HG02981 (cell line): Measurements from ENCODE around the gene SORCS2.

Source experiments
- ATAC-seq: cut with Tn5 transposase; IDR thresholded peaks from one replicate; pipeline ENCODE4 v1.9.1; 2021; ENCODE audit warnings: mild to moderate bottlenecking, moderate library complexity; ENCODE audit not compliant: unreplicated experiment

The SORCS2 gene

DNA sequence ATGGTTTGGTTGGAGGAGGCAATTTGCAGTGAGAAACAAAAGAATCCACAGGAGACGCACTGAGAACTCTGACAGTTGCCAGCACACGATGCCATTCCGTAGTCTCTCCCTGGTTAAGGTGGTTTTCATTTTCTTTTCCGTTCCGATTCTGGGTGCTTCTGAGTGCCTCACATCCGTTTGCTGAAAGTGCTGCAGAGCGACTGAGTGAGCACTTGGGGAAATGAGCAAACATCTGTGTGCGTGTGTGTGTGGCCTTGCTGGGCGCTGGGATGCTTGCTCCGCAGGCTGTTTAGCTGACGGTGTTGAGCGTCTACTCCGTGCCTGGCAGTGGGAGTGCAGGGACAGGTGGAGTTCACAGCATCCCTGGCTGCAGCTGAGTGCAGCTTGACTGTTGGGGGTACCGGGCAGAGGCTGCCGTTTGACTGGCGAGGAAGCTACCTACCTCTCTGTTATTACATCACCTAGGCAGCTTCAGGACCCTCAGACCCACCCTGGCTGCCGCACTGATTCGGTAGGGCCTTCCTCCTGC is 49.3 kb downstream of the SORCS2 start:
- no peak for ATAC-seq

DNA sequence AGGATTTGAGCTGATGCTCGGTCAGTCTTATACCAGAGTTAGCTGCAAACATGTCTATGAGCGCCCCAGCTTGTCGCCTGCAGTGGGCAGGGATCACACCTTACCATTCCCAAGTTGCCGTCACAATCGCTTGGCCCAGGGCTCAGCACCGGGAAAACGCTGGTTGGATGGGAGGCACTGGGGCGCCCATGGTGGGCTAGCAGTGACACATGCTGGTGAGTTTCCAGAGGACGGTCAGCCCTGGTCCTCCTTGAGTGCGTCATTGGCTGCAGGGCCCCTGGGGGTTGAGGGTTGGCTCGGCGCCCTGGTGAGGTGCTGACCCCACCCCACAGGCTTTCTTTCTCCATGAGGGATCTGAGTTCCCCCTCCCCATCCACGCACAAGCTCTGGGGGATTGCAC is 50.4 kb downstream of the SORCS2 start:
- no peak for ATAC-seq

DNA sequence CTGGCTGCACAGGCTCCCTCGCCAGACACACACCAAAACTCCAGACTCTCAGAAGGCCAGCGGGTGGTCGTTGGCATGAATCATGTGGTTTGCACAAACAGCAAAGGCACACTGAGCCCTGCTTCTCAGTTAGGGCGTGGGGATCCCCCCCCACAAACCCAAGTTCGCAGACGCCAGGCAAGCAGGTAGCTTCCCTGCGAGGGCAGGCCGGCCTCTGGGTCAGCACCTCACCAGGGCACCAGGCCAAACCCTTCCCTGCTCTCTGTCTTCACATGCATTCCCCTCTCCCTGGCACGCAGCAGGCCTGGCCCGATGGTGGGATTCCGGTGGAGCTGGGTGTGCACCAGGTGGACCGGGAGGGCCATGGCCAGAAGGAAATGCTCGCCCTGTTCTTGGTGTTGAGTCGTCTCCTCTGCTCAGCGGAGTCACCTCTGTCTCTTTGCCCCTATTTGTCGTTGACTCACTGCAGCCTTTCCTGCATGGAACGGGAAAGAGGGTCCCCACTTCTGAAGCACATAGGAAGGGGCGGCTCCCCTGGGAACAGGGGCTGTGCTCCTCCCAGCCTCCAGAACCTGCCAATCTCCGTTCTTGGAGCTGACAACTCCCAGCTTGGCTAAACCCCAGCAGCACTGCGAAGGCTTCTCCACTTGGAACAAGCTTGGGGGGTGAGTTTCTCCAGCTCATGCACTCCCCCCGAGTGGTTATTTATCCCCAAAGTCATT is 51.4 kb downstream of the SORCS2 start:
- ATAC-seq = no peak

DNA sequence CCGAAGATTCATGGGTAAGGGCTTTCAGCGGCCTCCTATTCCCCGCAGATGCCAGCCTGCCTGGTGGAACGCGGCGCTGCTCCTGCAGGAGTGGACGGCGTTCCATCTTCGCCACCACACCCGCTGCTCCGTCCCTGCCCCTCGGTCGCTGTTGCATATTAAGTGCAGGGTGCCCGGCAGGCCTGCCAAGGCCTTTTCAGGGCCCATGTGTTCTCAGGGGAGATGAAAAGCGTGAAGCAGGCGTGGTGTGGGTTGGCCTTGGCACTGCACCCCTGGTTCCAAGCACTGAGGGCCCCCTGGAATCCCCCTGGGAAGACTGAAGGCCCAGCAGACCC is 52.0 kb downstream of the SORCS2 start:
- ATAC-seq = no peak

DNA sequence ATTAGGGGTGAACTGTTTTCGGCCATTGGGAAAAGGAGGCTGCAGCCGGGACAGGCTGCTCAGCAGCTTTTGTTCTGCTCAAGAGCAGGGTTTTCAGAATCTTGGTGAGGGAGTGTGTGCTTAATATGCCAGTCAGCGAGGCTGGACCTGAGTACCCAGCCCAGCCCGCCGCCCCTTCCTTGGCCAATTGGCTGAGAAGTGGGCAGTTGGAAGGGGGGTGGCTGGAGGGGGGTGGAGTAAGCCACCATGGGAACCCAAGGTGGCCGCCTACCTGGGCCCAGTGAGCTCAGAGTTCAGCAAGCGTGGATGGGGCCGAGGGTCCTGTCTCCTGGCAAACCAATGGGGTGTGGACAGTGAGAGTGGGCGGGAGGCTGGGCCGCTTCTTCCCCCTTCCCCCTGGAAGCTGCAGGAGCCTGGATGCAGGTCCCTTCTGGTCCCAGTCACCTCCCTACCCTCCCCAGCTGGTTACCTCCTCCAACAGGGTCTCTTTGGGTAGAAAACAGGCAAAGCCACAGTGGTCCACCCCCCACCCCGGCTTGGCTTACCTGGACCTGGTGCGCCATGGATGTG is 52.5 kb downstream of the SORCS2 start:
- no peak for ATAC-seq

DNA sequence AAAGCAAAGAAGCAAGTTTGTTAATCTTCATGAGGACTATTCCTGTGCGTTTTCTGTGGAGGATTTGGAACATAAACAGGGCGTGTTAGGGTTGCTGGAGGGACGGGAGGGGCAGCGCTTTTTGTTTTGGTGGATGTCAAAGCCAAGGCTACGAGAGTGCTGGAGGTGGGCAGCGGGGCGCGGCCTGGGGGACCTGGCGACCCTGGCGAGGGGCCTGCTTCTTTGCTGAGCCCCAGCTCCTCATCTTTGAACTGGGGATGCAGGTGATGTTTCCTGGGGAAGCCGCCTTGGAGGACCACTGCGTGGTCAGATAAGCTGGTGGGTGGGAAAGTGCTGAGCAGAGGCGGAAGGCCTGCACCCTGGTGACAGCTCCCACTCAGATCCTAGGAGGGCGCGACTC is 55.2 kb downstream of the SORCS2 start:
- ATAC-seq = no peak

DNA sequence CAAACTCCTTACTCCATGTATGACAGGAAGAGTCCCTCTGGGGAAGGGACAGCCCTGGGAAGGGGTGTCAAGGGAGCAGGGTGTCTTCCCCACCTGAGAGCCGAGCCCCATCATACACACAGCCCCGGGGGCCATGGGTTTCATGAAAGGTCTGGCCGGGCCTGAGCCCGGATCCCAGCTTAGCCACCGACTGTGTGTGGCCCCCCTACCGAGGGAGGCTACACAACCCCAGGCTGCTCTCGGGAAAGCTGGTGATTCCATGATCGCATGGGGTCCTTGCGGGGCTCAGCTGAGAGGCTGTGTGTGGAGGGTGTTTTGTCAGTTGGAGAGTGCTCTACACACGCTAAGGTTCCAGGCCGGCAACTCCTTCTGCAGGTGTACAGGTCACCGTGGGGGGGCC is 55.6 kb downstream of the SORCS2 start:
- ATAC-seq = no peak

DNA sequence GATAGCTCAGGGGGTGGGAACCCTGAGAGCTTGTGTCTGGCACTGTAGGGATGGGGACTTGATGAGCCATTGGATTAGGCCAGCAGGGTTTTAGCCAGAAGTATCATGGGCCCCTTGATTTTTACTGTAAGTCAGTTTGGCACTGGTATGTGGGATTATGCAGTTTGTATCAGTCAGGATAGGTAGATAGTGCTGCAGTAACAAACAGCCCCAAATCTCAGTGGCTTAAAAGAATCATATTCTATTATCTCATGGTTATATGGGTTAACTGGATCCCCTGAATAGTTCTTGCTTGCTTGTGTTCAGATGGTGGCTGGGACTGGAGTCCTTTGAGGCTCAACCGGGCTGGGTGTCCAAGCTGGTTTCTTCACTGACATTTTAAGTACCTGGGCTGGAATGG is 56.5 kb downstream of the SORCS2 start:
- no peak for ATAC-seq

DNA sequence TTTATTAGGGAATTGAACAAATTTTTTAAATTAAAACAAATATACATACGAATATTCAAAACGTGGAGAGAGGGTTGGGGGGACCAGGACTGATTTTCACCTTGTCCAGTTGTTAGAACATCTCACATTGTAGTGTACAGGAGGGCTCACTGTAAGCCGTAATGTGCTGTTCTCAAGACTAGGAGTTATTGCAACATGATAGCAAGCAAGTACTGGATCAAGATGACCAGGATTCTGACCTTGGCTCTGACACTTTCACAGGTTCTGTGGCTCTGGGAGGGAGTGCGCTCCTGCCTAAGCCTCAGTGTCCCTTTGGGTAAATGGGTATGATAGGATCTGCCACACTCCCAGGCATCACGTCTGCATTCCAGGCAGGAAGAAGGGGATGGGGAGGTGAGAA is 59.0 kb downstream of the SORCS2 start:
- no peak for ATAC-seq

DNA sequence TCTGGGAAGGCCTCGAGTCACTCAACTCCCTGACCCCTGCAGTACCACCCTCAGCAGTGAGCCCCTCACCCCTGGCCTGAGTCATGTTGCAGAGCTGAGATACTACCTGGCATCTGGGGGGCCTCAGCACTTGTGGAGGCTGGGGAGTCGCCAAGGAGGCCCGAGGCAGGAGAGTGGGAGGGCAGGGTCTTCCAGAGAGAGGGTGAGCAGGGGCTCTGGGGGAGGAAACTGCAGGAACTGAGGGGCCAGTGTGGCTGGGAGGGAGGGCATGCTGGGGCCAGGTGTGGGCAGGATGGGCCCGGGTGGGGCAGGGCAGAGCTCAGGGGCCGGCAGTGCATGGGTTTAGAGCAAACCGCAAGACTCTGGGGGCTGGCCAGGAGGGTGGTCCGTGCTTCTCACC is 59.7 kb downstream of the SORCS2 start:
- no peak for ATAC-seq

DNA sequence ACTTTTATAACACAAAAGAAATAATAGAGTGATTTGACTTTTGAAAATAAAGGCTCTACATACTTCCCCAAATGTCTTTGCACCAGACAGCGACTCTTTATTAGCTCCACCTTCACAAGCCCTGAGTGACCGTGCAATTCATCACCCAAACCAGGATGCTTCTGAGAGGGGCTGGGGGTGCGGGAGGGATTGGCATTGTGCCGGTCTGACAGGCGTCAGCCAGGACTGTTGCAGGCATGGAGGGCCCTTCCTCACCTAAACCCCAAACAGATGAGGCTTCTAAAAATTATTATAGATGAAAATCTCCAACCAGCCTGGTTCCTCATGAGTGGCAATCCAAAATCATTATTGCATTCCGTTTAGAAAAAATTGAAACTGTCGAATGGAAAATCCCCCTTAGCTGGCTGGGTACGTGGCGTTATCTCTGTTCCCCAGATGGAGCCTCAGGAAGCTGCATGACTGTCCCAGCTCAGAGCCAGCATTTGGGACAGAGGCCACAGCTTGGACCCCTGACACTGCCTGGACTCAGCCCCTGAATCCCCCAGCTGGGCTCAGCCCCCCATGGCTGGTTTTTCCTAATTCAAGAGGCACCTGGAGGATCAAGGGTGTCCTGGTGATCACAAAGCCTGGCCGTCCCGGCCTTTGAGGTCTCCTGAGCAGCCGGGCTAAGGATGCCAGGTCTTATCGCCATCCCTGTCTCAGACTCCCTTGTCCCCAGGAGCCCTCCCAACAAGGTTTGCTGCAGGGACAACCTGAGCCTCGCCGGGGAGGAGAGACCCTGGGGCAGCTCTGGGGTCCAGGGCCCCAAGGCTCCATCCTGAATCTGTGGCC is 60.4 kb downstream of the SORCS2 start:
- no peak for ATAC-seq

DNA sequence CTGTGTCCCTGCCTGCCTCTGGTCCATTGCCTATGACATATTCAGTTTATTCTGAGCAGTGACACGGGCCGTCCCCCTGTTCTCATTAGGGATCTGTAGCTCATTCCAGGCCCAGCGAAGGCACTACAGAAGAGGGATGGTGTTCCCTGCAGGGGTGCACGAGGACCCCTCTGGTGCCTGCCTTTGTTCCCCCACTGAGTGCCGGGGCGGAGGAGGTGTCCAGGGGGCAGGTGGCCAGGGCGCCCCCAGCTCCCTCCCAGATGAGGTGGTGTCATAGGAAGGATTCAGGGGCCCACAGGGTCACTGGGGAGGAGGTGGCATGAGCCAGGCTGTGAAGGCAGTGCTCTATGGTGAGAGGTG is 61.0 kb downstream of the SORCS2 start:
- ATAC-seq = no peak

DNA sequence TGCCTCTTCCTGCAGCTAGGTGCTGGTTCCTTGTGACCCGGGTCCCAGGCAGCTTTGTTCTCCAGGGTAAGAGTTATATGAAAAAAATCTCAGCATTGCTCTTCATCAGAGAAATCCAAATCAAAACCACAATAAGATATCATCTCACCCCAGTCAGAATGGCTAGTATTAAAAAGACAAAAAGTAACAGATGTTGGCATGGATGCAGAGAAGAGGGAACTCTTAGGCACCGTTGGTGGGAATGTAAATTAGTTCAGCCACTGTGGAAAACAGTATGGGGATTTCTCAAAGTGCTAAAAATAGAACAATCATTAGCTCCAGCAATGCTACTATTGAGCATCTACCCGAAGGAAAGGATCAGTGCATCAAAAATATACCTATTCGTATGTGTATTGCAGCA is 61.5 kb downstream of the SORCS2 start:
- no peak for ATAC-seq

DNA sequence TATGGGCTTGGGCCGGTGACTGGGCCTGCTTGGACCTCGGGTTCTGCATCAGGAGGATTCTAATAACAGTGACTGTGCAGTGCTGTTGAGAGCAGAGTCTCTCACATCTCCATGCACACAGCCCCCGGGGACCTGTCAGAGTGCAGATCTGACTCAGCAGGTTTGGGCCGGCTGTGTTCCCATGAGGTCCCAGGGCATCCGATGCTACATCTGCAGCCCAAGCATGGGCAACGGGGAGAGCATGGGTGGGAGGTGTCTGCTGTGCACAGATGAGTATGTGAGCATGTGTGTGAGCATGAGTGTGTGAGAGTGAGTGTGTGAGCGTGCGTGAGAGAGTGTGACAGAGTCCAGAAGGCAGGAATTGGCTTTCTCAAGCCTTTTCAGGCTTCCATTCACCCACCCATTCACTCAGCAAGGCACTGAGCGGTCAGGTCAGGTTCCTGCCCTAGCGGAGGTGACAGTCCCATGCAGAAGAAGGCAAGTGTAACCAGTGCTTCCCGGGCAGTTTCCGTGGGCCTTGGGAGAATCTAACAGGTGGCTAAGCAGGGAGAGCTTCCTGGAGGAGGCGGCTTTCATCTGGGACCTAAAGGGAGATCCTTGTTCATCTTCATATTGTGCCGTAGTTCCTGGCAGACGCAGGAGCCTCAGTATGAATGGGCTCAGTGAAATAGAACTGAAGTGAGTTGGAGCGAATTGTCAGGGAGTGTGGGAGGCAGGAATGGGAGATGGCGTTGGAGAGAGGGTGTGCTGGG is 62.6 kb downstream of the SORCS2 start:
- peak; percentile 75 for ATAC-seq

DNA sequence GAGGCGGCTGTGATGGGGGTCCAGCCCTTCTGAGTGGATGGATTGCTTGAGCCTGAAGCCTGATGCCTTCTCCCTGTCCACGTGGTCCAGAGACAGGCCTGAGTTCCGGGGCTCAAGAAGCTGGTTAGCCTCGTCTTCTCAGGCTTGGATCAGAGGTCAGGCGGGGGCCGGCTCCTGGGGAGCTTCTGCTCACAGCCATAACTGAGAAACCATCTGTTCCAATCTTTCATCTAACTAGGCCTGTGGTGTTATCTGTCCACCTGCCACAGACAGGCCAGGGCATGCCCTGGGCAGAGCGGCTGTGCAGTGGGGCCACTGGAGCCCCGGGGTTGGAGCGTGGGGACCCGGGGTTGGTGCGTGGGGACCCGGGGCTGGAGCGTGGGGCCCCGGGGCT is 63.1 kb downstream of the SORCS2 start:
- no peak for ATAC-seq

DNA sequence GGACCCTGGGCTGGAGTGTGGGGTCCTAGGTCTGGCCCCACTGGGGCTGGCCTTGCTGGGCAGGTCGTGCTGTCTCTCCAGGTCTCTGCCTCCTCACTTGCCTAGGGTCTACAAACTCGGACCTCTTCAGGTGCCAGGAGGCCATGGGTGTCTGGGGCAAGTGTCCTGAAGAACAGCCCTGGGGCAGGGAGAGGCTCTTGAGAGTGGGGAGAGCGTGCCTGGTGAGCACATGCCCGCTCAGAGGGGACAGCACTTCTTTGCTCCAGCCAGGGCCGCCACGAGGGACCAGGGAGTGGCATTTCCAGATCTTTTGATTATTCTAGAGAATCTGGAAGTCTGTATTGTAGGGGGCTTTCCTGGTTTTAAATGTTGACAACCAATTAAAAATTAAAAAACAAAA is 63.7 kb downstream of the SORCS2 start:
- no peak for ATAC-seq

DNA sequence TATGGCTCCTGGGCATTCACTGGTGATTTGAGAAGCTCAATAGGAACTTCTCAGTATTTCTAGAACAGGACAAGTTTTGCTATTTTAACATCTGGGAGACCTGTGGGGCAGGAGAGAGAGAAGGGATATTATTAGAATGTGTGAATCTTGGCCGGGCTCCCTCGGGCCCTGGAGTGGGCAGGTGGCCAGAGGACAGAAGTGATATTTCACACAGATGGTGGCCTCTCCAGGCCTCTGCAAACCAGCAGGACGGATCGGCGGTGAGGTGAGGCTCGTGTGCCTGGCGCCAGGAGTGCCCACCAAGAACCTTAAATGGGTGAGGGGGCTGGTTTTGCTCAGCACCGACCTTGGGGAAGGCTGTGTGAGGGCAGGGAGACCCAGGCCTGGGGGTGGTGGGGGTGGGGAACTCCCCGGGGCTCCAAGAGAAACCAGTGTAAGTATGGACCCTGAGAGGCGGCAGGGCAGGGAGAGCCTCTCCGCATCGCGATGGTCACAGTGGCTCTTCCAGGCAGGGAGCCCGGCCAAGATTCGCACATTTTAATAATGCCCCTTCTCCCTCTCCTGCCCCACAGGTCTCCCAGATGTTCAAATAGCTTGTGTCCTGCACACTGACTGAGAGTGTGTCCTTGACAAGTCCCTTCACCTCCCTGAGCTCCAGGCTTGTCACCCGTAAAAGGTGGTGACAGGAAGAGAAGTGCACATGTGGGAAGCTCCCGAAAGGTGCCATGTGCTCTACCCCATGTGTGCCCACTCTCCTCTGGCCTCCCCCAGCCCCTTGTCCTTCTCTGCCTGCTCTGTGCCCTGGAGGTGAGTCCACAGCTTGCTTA is 64.9 kb downstream of the SORCS2 start:
- ATAC-seq = no peak

DNA sequence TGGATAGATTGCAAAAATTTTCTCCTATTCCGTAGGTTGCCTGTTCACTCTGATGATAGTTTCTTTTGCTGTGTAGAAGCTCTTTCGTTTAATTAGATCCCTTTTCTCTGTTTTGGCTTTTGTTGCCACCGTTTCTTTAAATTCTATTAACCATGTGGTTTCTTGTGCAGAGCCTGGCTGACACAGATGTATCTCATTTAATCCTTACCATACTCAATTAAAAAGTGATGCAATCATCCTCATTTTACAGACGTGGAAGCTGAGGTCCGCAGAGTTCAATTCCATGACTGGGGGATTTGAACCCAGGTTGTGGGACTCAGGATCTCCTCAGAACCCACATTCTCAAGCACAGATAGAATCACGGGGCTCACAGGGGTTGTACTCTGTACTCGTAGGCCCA is 66.7 kb downstream of the SORCS2 start:
- ATAC-seq = no peak

DNA sequence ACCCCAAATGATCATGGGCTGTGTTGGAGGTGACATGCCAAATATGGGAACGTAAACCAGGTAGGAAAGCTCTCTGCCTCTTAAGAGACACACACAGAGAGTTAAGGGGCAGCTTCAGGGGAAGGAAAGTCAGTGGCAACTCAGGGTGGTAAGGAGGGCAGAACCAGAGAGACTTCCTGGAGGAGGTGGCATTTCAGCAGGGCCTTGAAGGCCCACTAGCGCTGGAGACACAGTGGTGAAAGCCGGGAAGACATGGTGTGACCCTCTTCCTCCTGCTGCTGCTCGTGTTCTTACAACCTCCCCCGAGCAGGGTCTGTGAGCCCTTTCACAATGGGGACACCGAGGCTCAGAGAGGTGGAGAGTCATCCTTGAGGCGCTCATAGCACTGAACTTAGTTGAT is 68.2 kb downstream of the SORCS2 start:
- no peak for ATAC-seq

DNA sequence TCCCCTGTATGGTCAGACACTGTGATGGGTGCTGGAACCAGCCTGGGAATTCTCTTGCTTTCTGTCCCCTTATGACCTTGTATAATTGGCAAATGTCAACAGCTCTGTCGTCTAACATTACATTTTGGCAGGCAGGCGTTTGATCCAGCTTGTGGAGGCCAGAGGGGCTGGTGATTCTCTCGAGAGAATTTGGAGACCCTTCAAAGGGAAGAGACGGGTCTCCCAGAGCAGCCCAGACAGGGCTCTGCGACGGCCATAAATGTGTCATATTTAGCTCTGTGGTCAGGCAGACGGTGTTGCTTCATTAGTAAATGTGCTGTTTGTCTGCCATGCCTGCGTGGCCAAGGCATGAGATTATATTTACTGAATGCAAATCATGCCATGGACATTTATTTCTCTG is 68.7 kb downstream of the SORCS2 start:
- ATAC-seq = no peak

DNA sequence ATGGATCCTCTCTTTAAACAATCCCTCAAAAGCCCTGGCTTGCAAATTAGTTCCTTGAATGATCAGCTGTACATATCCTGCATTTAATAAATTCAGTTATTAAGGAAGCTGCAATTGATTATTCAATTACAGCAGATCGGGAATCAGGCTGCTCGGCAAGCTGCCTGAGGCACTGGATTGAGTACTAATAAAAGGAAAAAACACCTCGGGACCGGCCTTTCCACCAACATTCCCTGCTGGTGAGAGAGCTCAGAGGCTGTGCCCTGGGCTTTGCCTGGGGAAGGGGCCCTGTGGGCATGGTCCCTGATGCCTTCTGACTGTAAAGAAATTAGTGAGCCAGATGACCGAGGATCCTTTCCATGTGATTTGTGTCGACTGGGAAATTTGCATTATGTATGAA is 69.2 kb downstream of the SORCS2 start:
- ATAC-seq = no peak
